GM21423 (cell line): ENCODE measurements around the gene TOMM40L.
A peak's percentile ranks its signal among the peaks of the same experiment; 100 is the strongest.

Experiments
- ATAC-seq: cut with Tn5 transposase; IDR thresholded peaks from one replicate; pipeline ENCODE4 v1.9.1; 2021; ENCODE audit warnings: mild to moderate bottlenecking, moderate library complexity; ENCODE audit not compliant: unreplicated experiment

The TOMM40L gene

GRCh38 chr1:161196521-161197451 is 29.1 kb upstream of the TOMM40L start:
- ATAC-seq = no peak

GRCh38 chr1:161197560-161198193 is 28.2 kb upstream of the TOMM40L start:
- ATAC-seq = no peak

- no peak for ATAC-seq
Measured at GRCh38 chr1:161198194-161198896, 27.5 kb upstream of the TOMM40L start.

- no peak for ATAC-seq
Measured at GRCh38 chr1:161198897-161199431, 26.9 kb upstream of the TOMM40L start, which contains the start of gene ADAMTS4. Gene ADAMTS4 (minus strand): TSS chr1:161199054. CDS start chr1:161198627, 427 bp downstream.

GRCh38 chr1:161199506-161200139 is 26.2 kb upstream of the TOMM40L start:
- no peak for ATAC-seq

GRCh38 chr1:161200421-161200991 is 25.4 kb upstream of the TOMM40L start:
- no peak for ATAC-seq

GRCh38 chr1:161200992-161201835 is 24.6 kb upstream of the TOMM40L start:
- ATAC-seq = no peak

- peak; percentile 95 for ATAC-seq
Measured at GRCh38 chr1:161201836-161202712, 23.8 kb upstream of the TOMM40L start, which contains the start of gene NDUFS2. Gene NDUFS2 (plus strand): TSS chr1:161202367. CDS start chr1:161202386, 19 bp downstream.

GRCh38 chr1:161206411-161207140 is 19.3 kb upstream of the TOMM40L start:
- ATAC-seq = no peak

- ATAC-seq = no peak
Measured at GRCh38 chr1:161207173-161207572, 18.7 kb upstream of the TOMM40L start.

GRCh38 chr1:161209790-161210409 is 16.0 kb upstream of the TOMM40L start:
- ATAC-seq = peak; percentile 55

GRCh38 chr1:161214369-161214768 is 11.5 kb upstream of the TOMM40L start:
- no peak for ATAC-seq

- ATAC-seq = no peak
Measured at GRCh38 chr1:161215076-161215475, 10.8 kb upstream of the TOMM40L start, which contains the start of gene FCER1G. Gene FCER1G (plus strand): TSS chr1:161215295. CDS start chr1:161215322, 27 bp downstream.

- peak; percentile 88 for ATAC-seq
Measured at GRCh38 chr1:161216945-161217712, 8.7 kb upstream of the TOMM40L start.

- ATAC-seq = peak; percentile 3
Measured at GRCh38 chr1:161217831-161218230, 8.0 kb upstream of the TOMM40L start.
